ENCODE data around the gene SYNDIG1. TPM values are rescaled to one million over a fixed set of nuclear protein-coding genes. Genes with fewer than 3 reads are reported as not detected.
A peak's percentile ranks its signal among the peaks of the same experiment; 100 is the strongest.

The SYNDIG1 gene
- polyA plus RNA-seq, 4 donors: 0.90 to 2.0 (median 1.9) TPM; not detected in 1

GRCh38 chr20:24681634-24682495 is 212.4 kb downstream of the SYNDIG1 start:
- Histone ChIP-seq H3K4me1 (ENCODE audit: control insufficient read depth in 3 of 3, insufficient read depth in 2 of 3, low read depth in 1 of 3, low read length in 2 of 3) (peaks cover 0 to 3% (median 0%) of the 10 kb centered on the region in 3 donors), H3K4me3 (ENCODE audit: low read depth in 1 of 3, low read length in 3 of 3) (no peak overlapping the region), H3K36me3 (ENCODE audit: control insufficient read depth in 3 of 3, insufficient read depth in 2 of 3, low read depth in 1 of 3, low read length in 3 of 3) (no peaks in the 10 kb centered on the region), H3K27ac (ENCODE audit: low read depth in 1 of 3, low read length in 2 of 3) (no peak overlapping the region), H3K27me3 (ENCODE audit: control insufficient read depth in 3 of 3, insufficient read depth in 3 of 3, low read length in 3 of 3) (no peaks in the 10 kb centered on the region), H3K9me3 (ENCODE audit: control insufficient read depth in 2 of 2, insufficient read depth in 1 of 2, low read depth in 1 of 2, low read length in 1 of 2) (no peaks in the 10 kb centered on the region)
- DNase-seq (peak in 1 of 2 donors; percentile 15), FAIRE-seq (no peak)
- WGBS, 3 donors: 73 to 81% (median 77%) methylated on average over 14 of the region's 14 CpGs

- Histone ChIP-seq H3K27me3 (ENCODE audit: control insufficient read depth in 3 of 3, insufficient read depth in 3 of 3, low read length in 3 of 3) (no peaks in the 10 kb centered on the region), H3K27ac (ENCODE audit: low read depth in 1 of 3, low read length in 2 of 3) (no peak overlapping the region), H3K36me3 (ENCODE audit: control insufficient read depth in 3 of 3, insufficient read depth in 2 of 3, low read depth in 1 of 3, low read length in 3 of 3) (no peaks in the 10 kb centered on the region), H3K4me3 (ENCODE audit: low read depth in 1 of 3, low read length in 3 of 3) (no peak overlapping the region), H3K9me3 (ENCODE audit: control insufficient read depth in 2 of 2, insufficient read depth in 1 of 2, low read depth in 1 of 2, low read length in 1 of 2) (no peaks in the 10 kb centered on the region), H3K4me1 (ENCODE audit: control insufficient read depth in 3 of 3, insufficient read depth in 2 of 3, low read depth in 1 of 3, low read length in 2 of 3) (peaks cover 0 to 2% (median 0%) of the 10 kb centered on the region in 3 donors)
- FAIRE-seq: no peak
- WGBS, 3 donors: 85 to 90% (median 90%) methylated on average over 5 of the region's 5 CpGs
- no peak for DNase-seq
Observed at GRCh38 chr20:24682496-24682985, 213.1 kb downstream of the SYNDIG1 start.

DNA sequence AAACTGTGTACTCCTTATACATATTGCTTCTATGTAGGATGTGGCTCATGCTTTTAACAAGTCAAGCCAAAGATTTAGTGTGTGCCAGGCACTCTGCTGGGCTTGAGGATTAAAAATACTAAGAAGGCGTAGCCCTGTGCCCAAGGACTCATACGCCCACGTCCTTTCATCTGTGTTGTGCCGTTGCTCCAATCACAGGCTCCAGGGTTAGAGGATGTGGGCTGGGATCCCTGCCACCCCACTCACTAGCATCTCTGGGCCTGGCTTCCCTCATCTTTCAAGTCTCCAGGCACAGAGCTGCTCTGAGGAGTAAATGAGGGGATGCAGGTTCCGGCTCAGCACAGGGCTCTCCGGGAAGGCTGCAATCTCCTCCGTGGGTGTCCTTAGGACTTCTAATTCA is 214.2 kb downstream of the SYNDIG1 start:
- H3K27me3 ChIP-seq (ENCODE audit: control insufficient read depth in 3 of 3, insufficient read depth in 3 of 3, low read length in 3 of 3): no peaks in the 10 kb centered on the region
- H3K27ac ChIP-seq (ENCODE audit: low read depth in 1 of 3, low read length in 2 of 3): no peak overlapping the region
- no peaks in the 10 kb centered on the region for H3K36me3 ChIP-seq (ENCODE audit: control insufficient read depth in 3 of 3, insufficient read depth in 2 of 3, low read depth in 1 of 3, low read length in 3 of 3)
- no peaks in the 10 kb centered on the region for H3K9me3 ChIP-seq (ENCODE audit: control insufficient read depth in 2 of 2, insufficient read depth in 1 of 2, low read depth in 1 of 2, low read length in 1 of 2)
- H3K4me1 ChIP-seq (ENCODE audit: control insufficient read depth in 3 of 3, insufficient read depth in 2 of 3, low read depth in 1 of 3, low read length in 2 of 3): no peaks in the 10 kb centered on the region
- 66 to 71% (median 67%) methylated on average over 7 of the region's 7 CpGs for WGBS, 3 donors
- H3K4me3 ChIP-seq (ENCODE audit: low read depth in 1 of 3, low read length in 3 of 3): no peak overlapping the region
- no peak for DNase-seq
- FAIRE-seq: no peak

DNA sequence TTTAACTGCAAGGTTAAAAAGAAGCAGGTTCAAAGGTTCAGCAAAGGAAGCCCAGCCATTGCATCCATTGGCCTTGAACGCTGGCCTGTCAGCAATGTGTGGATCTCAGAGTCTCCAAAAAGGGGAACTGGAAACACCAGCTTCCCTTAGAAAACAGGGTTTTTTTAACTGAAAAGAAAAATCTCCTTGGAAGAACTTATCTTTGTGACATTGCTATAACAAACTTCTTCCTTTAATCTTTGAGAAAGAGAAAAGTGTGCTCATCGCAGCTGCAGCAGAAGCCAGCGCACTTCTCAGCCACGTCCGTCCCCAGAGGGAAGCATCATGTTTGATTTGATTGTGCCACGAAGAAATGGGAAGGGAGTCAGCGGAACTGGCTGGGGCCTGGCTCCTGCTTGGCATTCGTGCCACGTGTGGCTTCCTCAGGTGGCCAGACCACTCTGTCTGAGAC is 215.0 kb downstream of the SYNDIG1 start:
- no peak for FAIRE-seq

DNA sequence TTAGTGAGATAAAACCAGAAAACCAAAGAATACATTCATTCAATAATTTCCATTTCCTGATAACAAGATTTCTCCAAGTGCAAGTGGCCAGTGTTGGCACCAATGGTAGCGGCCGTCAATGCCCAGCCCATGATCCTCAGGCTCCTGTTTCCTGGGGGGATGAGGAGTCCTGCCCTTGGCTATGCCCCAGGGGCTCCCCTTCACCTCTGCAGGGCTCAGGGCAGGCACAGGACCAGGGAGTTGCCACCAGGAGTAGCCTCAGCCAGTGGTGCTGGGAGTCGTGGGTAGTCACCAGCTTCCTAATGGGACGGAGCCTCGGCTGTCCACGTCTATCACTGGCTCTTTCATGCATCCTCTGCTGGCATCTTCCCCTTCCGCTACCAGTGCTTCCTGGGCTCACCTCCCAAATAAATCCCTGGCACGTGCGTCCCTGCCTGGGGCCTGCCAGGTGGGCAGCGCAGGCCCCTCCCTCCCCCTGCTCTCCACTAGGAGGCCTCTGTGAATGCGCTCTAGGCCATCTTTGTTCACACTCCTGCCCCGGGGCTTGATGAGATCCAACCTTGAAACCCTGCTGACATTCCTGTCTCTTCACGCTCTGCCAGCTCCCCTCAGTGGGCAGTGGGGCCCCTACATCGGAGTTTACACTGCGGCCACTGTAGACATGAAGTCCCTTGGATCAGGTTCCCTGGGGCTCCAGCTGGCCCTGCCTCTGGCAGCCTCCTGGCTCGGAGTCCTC is 215.7 kb downstream of the SYNDIG1 start:
- H3K4me1 ChIP-seq (ENCODE audit: control insufficient read depth in 3 of 3, insufficient read depth in 2 of 3, low read depth in 1 of 3, low read length in 2 of 3): no peaks in the 10 kb centered on the region
- H3K27me3 ChIP-seq (ENCODE audit: control insufficient read depth in 3 of 3, insufficient read depth in 3 of 3, low read length in 3 of 3): no peaks in the 10 kb centered on the region
- H3K4me3 ChIP-seq (ENCODE audit: low read depth in 1 of 3, low read length in 3 of 3): no peak overlapping the region
- H3K27ac ChIP-seq (ENCODE audit: low read depth in 1 of 3, low read length in 2 of 3): no peak overlapping the region
- H3K36me3 ChIP-seq (ENCODE audit: control insufficient read depth in 3 of 3, insufficient read depth in 2 of 3, low read depth in 1 of 3, low read length in 3 of 3): no peaks in the 10 kb centered on the region
- H3K9me3 ChIP-seq (ENCODE audit: control insufficient read depth in 2 of 2, insufficient read depth in 1 of 2, low read depth in 1 of 2, low read length in 1 of 2): no peaks in the 10 kb centered on the region
- WGBS, 3 donors: 80 to 88% (median 85%) methylated on average over 16 of the region's 16 CpGs
- FAIRE-seq (no peak), DNase-seq (no peak)

More for the DNA sequence above, 215.0 kb downstream of the SYNDIG1 start:
- Histone ChIP-seq H3K4me1 (ENCODE audit: control insufficient read depth in 3 of 3, insufficient read depth in 2 of 3, low read depth in 1 of 3, low read length in 2 of 3) (no peaks in the 10 kb centered on the region), H3K36me3 (ENCODE audit: control insufficient read depth in 3 of 3, insufficient read depth in 2 of 3, low read depth in 1 of 3, low read length in 3 of 3) (no peaks in the 10 kb centered on the region), H3K4me3 (ENCODE audit: low read depth in 1 of 3, low read length in 3 of 3) (no peak overlapping the region), H3K27ac (ENCODE audit: low read depth in 1 of 3, low read length in 2 of 3) (no peak overlapping the region), H3K9me3 (ENCODE audit: control insufficient read depth in 2 of 2, insufficient read depth in 1 of 2, low read depth in 1 of 2, low read length in 1 of 2) (no peaks in the 10 kb centered on the region), H3K27me3 (ENCODE audit: control insufficient read depth in 3 of 3, insufficient read depth in 3 of 3, low read length in 3 of 3) (no peaks in the 10 kb centered on the region)
- WGBS, 3 donors: 63 to 72% (median 69%) methylated on average over 9 of the region's 9 CpGs
- no peak for DNase-seq

DNA sequence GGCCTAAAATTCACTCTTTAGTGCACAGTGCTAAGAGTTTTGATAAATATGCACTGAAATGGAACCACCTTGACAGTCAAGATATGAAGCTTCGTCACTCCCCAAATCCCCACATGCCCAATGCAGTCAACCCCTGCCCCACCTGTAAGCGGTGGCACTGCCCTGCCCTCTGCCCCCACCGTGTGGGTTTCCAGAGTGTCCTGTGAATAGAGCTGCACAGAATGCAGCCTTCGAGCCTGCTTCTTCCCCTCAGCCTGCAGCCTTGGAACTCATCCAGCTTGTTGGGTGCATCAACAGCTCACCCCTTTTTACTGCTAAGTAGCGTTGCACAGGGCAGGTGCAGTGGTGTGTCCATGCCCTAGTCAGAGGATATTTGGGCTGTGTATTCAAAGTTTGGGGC is 216.3 kb downstream of the SYNDIG1 start:
- Histone ChIP-seq H3K4me1 (ENCODE audit: control insufficient read depth in 3 of 3, insufficient read depth in 2 of 3, low read depth in 1 of 3, low read length in 2 of 3) (no peaks in the 10 kb centered on the region), H3K36me3 (ENCODE audit: control insufficient read depth in 3 of 3, insufficient read depth in 2 of 3, low read depth in 1 of 3, low read length in 3 of 3) (no peaks in the 10 kb centered on the region), H3K27ac (ENCODE audit: low read depth in 1 of 3, low read length in 2 of 3) (no peak overlapping the region), H3K4me3 (ENCODE audit: low read depth in 1 of 3, low read length in 3 of 3) (no peak overlapping the region), H3K9me3 (ENCODE audit: control insufficient read depth in 2 of 2, insufficient read depth in 1 of 2, low read depth in 1 of 2, low read length in 1 of 2) (no peaks in the 10 kb centered on the region), H3K27me3 (ENCODE audit: control insufficient read depth in 3 of 3, insufficient read depth in 3 of 3, low read length in 3 of 3) (no peaks in the 10 kb centered on the region)
- DNase-seq (no peak), FAIRE-seq (no peak)
- WGBS, 3 donors: 58 to 77% (median 67%) methylated on average over 5 of the region's 5 CpGs

GRCh38 chr20:24686156-24686555 is 216.7 kb downstream of the SYNDIG1 start:
- 89 to 92% (median 89%) methylated on average over 7 of the region's 7 CpGs for WGBS, 3 donors
- Histone ChIP-seq H3K4me3 (ENCODE audit: low read depth in 1 of 3, low read length in 3 of 3) (no peak overlapping the region), H3K27me3 (ENCODE audit: control insufficient read depth in 3 of 3, insufficient read depth in 3 of 3, low read length in 3 of 3) (no peaks in the 10 kb centered on the region), H3K4me1 (ENCODE audit: control insufficient read depth in 3 of 3, insufficient read depth in 2 of 3, low read depth in 1 of 3, low read length in 2 of 3) (no peaks in the 10 kb centered on the region), H3K36me3 (ENCODE audit: control insufficient read depth in 3 of 3, insufficient read depth in 2 of 3, low read depth in 1 of 3, low read length in 3 of 3) (no peaks in the 10 kb centered on the region), H3K27ac (ENCODE audit: low read depth in 1 of 3, low read length in 2 of 3) (no peak overlapping the region), H3K9me3 (ENCODE audit: control insufficient read depth in 2 of 2, insufficient read depth in 1 of 2, low read depth in 1 of 2, low read length in 1 of 2) (no peaks in the 10 kb centered on the region)
- no peak for FAIRE-seq
- DNase-seq: no peak

GRCh38 chr20:24690408-24690807 is 221.0 kb downstream of the SYNDIG1 start:
- no peaks in the 10 kb centered on the region for H3K9me3 ChIP-seq (ENCODE audit: control insufficient read depth in 2 of 2, insufficient read depth in 1 of 2, low read depth in 1 of 2, low read length in 1 of 2)
- H3K36me3 ChIP-seq (ENCODE audit: control insufficient read depth in 3 of 3, insufficient read depth in 2 of 3, low read depth in 1 of 3, low read length in 3 of 3): no peaks in the 10 kb centered on the region
- H3K4me1 ChIP-seq (ENCODE audit: control insufficient read depth in 3 of 3, insufficient read depth in 2 of 3, low read depth in 1 of 3, low read length in 2 of 3): no peaks in the 10 kb centered on the region
- no peak overlapping the region for H3K4me3 ChIP-seq (ENCODE audit: low read depth in 1 of 3, low read length in 3 of 3)
- 35 to 94% (median 81%) methylated on average over 1 of the region's 1 CpG for WGBS, 3 donors
- no peaks in the 10 kb centered on the region for H3K27me3 ChIP-seq (ENCODE audit: control insufficient read depth in 3 of 3, insufficient read depth in 3 of 3, low read length in 3 of 3)
- DNase-seq: no peak
- H3K27ac ChIP-seq (ENCODE audit: low read depth in 1 of 3, low read length in 2 of 3): no peak overlapping the region
- FAIRE-seq: no peak

All from small intestine (tissue), 7 donors.